ENCODE measurements around the gene OMA1.

DNA sequence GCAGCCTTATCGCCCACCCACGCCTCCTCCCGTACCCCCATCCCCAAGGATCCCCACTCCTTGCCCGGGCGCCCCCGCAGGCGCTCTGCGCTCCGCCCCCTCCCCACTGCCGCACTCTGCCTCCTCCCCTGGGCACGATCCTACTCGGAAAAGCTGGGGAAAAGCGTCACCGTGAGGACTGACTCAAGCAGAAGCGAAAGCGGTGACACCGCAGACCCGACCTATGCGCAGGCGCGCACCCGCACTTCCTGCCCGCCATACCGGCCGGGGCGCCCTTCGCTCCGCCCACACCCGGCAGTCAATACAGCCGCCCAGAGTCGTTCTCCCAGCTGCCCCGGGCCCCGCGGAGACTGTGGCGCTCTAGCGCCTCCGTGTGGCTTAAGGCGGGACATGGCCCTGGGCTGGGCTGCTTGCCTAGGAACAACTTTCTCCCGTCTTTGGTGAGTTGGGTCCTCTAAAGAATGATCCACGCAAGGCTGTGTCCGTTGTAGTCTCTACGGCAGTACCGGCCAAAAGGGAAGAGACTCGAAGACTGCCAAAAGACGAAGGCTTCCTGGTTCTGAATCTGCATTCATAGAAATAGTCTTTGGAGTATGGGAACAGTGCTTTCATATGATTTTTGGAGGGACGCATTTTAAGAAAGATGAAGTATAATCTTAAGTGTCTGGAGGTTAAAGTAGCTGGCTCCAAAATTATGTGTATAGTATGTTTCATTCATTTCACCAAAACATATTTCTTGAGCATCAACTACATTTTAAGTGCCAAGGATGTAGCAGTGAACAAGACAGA, at the start of gene OMA1:
- TF ChIP-seq CTCF (IDR thresholded peaks at IDR 0.05; ENCODE audit: low read depth, low read length, poor library complexity, severe bottlenecking) (peak; percentile 90), EZH2phosphoT487 (IDR thresholded peaks at IDR 0.05; ENCODE audit: borderline replicate concordance, low read length) (no peak)
